OCI-LY3 (cell line): ENCODE results near the gene FAM13A.

Experiments
- H2AFZ ChIP-seq: fragments of 200-600, 300-600 bp; shearing (Covaris generic); 2 replicates; pipeline ENCODE4 v1.6.0; 2014; ENCODE audit warnings: antibody characterized with exemption, low read depth, low read length
- H3K27ac ChIP-seq: fragments of 200-600, 300-600 bp; sonication (generic); 2 replicates; pipeline ENCODE4 v1.5.1; 2014; ENCODE audit warnings: mild to moderate bottlenecking, low read length, moderate library complexity, mixed read lengths
- H3K27me3 ChIP-seq: fragments of 200-600, 300-600 bp; sonication (generic); 2 replicates; pipeline ENCODE4 v1.6.1; 2014; ENCODE audit warnings: low read depth, low read length, mixed read lengths
- H3K36me3 ChIP-seq: fragments of 200-600, 300-600 bp; sonication (generic); replicated peaks from 2 replicates; pipeline ENCODE3; 2014; ENCODE audit warnings: low read depth, low read length, mixed read lengths
- H3K4me1 ChIP-seq: fragments of 300-600, 200-600 bp; sonication (generic); 2 replicates; pipeline ENCODE4 v1.6.1; 2014; ENCODE audit warnings: low read length, mixed read lengths
- H3K4me2 ChIP-seq: fragments of 200-600, 300-600 bp; sonication (generic); 2 replicates; pipeline ENCODE4 v1.6.1; 2014; ENCODE audit warnings: low read length, mixed read lengths
- H3K4me3 ChIP-seq: fragments of 300-600, 200-600 bp; sonication (generic); 2 replicates; pipeline ENCODE4 v1.5.1; 2014; ENCODE audit warnings: antibody characterized with exemption, mild to moderate bottlenecking, low read length, moderate library complexity
- H3K79me2 ChIP-seq: fragments of 300-600, 200-600 bp; shearing (Covaris generic); 2 replicates; pipeline ENCODE4 v1.6.1; 2014; ENCODE audit warnings: mild to moderate bottlenecking, low read length, mixed read lengths
- H3K9ac ChIP-seq: fragments of 300-600, 200-600 bp; shearing (Covaris generic); 2 replicates; pipeline ENCODE4 v1.6.0; 2014; ENCODE audit warnings: mild to moderate bottlenecking, low read length, moderate library complexity
- H3K9me3 ChIP-seq: fragments of 200-600, 300-600 bp; shearing (Covaris generic); 2 replicates; pipeline ENCODE4 v1.6.1; 2014; ENCODE audit warnings: low read length, mixed read lengths; ENCODE audit not compliant: insufficient read depth
- H4K20me1 ChIP-seq: fragments of 200-600, 300-600 bp; sonication (generic); 2 replicates; pipeline ENCODE4 v1.6.1; 2016; ENCODE audit warnings: low read length, mixed read lengths; ENCODE audit not compliant: insufficient read depth
- CTCF ChIP-seq: fragments of 200-600, 300-600 bp; sonication (generic); IDR thresholded peaks from 2 replicates; pipeline ENCODE4 v1.5.1; 2014; ENCODE audit warnings: antibody characterized with exemption, low read length, low read depth
- EZH2phosphoT487 ChIP-seq: fragments of 200-600 bp; shearing (Covaris generic); IDR thresholded peaks from 2 replicates; pipeline ENCODE4 v1.6.1; 2018; ENCODE audit warnings: antibody characterized with exemption, mixed run types, low read depth

The FAM13A gene

DNA sequence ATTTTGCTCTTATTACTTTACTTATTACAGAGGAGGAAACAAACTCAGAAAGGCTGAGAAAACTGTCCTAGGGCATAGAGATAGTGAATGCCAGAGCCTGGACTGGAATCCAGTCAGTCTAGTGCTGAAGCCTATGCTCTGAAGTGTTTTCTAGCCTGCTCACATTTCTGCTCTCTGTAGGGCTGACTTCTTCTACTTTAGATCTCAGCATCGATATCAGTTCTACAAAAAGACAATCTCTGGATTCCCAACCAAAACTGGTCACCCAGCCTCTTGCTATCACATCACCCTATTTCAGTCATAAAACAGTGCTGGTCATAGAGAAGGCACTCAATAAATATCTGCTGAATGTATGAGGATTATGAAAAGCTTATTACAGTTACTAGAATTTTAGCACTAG is 87.2 kb downstream of the FAM13A start:
- Histone ChIP-seq H3K9me3 (no peaks in the 10 kb centered on the region), H3K79me2 (no peaks in the 10 kb centered on the region), H3K4me3 (no peak overlapping the region), H2AFZ (no peak overlapping the region), H3K4me2 (no peak overlapping the region), H3K27me3 (no peaks in the 10 kb centered on the region), H3K4me1 (peaks cover 6% of the 10 kb centered on the region), H3K27ac (no peak overlapping the region), H4K20me1 (no peaks in the 10 kb centered on the region), H3K36me3 (peaks cover 3% of the 10 kb centered on the region), H3K9ac (no peak overlapping the region)
- TF ChIP-seq EZH2phosphoT487 (no peak), CTCF (no peak)

GRCh38 chr4:88969271-88969670 is 87.7 kb downstream of the FAM13A start:
- Histone ChIP-seq H4K20me1 (no peaks in the 10 kb centered on the region), H3K27me3 (no peaks in the 10 kb centered on the region), H3K4me1 (peaks cover 11% of the 10 kb centered on the region), H3K4me2 (no peak overlapping the region), H3K9me3 (no peaks in the 10 kb centered on the region), H3K27ac (no peak overlapping the region), H3K79me2 (no peaks in the 10 kb centered on the region), H3K9ac (no peak overlapping the region), H2AFZ (no peak overlapping the region), H3K36me3 (peaks cover 3% of the 10 kb centered on the region), H3K4me3 (no peak overlapping the region)
- no peak for TF ChIP-seq EZH2phosphoT487
- TF ChIP-seq CTCF = no peak

DNA sequence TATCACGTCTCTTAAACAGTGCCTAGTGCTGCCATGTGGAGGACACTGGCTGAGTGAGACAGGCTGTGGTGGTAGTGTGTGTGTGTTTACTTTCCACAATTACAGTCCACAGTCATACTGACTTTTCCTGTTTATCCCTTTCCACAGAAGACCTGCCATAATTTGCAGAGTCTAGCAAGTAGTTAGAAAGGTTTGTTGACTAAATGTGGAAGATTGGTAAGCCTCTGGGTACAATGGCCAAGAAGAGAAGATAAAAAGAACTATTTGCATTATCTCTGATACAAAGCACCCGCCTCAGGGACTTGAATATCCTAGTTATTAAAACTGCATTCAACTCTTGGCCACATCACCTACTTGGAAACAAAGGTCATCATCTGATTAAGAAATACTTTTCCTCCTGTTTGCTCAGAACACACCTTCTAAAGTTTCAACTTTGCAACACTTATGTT is 89.1 kb downstream of the FAM13A start:
- Histone ChIP-seq H3K4me1 (peaks cover 19% of the 10 kb centered on the region), H3K79me2 (no peaks in the 10 kb centered on the region), H3K36me3 (peaks cover 2% of the 10 kb centered on the region), H3K4me2 (no peak overlapping the region), H3K4me3 (no peak overlapping the region), H3K27me3 (no peaks in the 10 kb centered on the region), H3K9me3 (no peaks in the 10 kb centered on the region), H3K27ac (no peak overlapping the region), H2AFZ (no peak overlapping the region), H4K20me1 (no peaks in the 10 kb centered on the region), H3K9ac (no peak overlapping the region)
- TF ChIP-seq CTCF = no peak
- no peak for TF ChIP-seq EZH2phosphoT487

- no peaks in the 10 kb centered on the region for H3K27me3 ChIP-seq
- TF ChIP-seq CTCF = no peak
- no peak for TF ChIP-seq EZH2phosphoT487
- no peak overlapping the region for H3K4me2 ChIP-seq
- H3K4me1 ChIP-seq = peaks cover 19% of the 10 kb centered on the region
- no peaks in the 10 kb centered on the region for H3K9me3 ChIP-seq
- H3K27ac ChIP-seq = no peak overlapping the region
- no peaks in the 10 kb centered on the region for H3K36me3 ChIP-seq
- no peak overlapping the region for H3K9ac ChIP-seq
- no peak overlapping the region for H3K4me3 ChIP-seq
- H4K20me1 ChIP-seq = no peaks in the 10 kb centered on the region
- no peaks in the 10 kb centered on the region for H3K79me2 ChIP-seq
- H2AFZ ChIP-seq = no peak overlapping the region
Measured at GRCh38 chr4:88965053-88965452, 91.9 kb downstream of the FAM13A start.
